HG03159 (cell line): ENCODE measurements around the gene SLC38A8.

Experiments
- ATAC-seq: cut with Tn5 transposase; IDR thresholded peaks from one replicate; pipeline ENCODE4 v1.9.1; 2021; ENCODE audit warnings: mild to moderate bottlenecking, moderate library complexity; ENCODE audit not compliant: unreplicated experiment

Gene SLC38A8

GRCh38 chr16:83972256-83973008, 70.2 kb downstream of the SLC38A8 start:
- ATAC-seq, result no peak

GRCh38 chr16:83971165-83972130, 71.1 kb downstream of the SLC38A8 start:
- ATAC-seq, result no peak

- ATAC-seq, result no peak
These were observed 72.2 kb downstream of the SLC38A8 start for GRCh38 chr16:83970430-83970815.

DNA sequence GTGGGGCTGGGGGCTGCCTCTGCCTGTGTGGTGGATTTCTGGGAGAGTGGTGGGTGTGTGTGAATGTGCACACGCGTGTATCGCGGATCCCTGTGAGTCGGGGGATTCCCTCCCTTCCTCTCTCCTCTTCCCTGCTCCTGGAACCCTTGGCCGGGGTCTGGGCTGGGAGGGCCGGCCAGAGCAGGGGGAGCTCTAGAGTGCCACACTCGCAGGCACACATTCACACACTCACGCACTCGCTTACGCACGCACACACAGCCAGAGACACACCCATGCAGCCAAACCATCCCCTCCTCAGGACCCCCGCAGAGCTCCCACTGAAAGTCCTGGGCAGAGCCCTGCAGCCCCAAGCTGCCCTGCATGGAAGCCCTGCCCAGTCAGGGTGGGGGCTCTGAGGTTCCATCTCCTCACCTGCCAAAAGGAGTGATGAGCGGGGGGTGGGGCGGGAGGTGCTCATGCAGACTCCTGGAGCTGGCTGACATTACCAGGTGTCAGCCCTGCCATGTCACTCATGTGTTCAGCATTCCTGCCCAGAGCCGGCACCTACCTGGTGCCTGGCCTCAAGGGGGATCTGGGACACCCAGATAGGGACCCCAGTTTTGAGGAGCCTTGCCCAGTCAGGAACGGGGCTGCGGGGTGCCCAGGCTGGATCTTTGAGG, 72.7 kb downstream of the SLC38A8 start:
- ATAC-seq, result no peak

- ATAC-seq, result no peak
These were observed 73.5 kb downstream of the SLC38A8 start for GRCh38 chr16:83968891-83969649.

DNA sequence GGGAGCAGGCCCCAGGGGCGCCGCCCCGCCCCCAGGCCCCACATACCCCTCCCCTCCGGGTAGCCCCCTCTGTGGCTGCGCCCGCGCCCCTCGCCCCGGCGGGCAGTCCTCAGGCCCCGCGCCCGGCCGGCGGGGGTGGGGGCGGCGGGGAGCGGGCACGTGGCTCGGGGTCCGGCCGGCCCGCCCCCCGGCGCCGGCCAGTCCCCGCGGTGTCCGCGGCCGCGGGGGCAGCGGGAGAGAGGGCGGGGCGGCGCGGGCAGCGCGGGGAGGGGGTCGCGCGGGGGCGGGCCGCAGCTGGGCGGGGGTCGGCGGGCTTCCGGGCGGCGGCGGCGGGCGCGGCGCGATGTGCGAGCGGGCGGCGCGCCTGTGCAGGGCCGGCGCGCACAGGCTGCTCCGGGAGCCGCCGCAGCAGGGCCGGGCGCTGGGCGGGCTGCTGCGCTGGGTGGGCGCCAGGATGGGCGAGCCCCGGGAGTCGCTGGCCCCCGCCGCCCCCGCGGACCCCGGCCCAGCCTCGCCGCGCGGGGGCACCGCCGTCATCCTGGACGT, 74.2 kb downstream of the SLC38A8 start:
- ATAC-seq, result no peak

GRCh38 chr16:83967838-83968305, 74.7 kb downstream of the SLC38A8 start, which contains the start of gene NECAB2:
Gene NECAB2, plus strand, starts transcription at chr16:83968244. Its CDS starts 405 bp downstream, at chr16:83968649.
- no peak for ATAC-seq

GRCh38 chr16:83967091-83967490, 75.5 kb downstream of the SLC38A8 start:
- no peak for ATAC-seq

DNA sequence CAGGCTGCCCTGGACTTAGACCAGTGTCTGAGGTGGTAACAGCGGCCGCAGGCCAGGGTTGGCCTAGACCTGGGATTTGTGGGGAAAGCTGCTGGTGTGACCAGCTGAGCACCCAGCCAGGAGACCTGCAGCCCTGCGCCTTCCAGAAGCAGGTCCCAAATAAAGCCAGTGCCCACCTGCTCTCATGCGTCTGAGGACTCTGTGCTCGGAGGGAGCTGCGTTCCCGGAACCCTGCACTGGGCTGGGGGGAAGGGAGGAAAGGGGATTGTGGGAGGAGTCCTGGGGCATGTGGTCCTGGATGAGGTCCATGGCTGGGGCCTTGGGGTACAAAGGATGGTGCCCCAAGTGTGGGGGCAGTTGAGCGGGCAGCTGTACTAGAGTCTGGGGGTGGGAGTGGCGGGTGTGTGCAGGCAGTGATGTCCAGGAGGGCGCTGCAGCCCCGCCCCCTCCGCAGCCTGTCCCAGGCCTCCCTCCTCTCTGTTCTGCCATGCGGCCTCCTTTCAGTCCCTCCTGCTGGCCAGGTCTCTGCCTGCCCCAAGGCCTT, 76.4 kb downstream of the SLC38A8 start:
- ATAC-seq, result no peak

DNA sequence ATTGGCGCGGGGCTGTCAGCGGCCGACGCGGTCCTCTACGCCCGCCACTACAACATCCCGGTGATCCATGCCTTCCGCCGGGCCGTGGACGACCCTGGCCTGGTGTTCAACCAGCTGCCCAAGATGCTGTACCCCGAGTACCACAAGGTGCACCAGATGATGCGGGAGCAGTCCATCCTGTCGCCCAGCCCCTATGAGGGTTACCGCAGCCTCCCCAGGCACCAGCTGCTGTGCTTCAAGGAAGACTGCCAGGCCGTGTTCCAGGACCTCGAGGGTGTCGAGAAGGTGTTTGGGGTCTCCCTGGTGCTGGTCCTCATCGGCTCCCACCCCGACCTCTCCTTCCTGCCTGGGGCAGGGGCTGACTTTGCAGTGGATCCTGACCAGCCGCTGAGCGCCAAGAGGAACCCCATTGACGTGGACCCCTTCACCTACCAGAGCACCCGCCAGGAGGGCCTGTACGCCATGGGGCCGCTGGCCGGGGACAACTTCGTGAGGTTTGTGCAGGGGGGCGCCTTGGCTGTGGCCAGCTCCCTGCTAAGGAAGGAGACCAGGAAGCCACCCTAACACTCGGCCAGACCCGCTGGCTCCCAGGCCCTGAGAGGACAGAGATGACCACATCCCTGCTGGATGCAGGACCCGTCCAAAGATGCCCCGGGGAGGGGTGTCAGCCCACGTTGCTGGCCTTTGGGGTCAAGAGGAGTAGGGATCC, 77.0 kb downstream of the SLC38A8 start:
- ATAC-seq, result no peak

DNA sequence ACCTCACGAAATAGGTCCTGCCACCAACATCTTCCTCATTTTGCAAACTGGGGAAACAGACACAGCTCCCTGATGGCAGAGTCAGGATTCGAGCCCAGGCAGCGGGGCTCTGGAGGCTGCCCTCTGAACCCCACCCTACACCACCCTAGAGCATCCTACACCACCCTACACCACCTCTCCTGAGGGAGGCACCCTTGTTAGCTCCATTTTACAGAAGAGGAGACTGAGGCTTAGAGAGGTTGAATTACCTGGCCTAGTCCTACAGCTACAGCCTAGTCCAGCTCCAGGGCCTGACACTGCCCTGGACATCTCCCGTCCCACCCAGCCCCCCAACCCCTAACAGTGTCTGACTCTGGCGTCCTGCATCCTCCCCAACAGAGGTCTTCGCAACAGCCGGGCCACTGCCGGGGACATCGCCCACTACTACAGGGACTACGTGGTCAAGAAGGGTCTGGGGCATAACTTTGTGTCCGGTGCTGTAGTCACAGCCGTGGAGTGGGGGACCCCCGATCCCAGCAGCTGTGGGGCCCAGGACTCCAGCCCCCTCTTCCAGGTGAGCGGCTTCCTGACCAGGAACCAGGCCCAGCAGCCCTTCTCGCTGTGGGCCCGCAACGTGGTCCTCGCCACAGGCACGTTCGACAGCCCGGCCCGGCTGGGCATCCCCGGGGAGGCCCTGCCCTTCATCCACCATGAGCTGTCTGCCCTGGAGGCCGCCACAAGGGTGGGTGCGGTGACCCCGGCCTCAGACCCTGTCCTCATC, 77.7 kb downstream of the SLC38A8 start:
- ATAC-seq, result no peak

GRCh38 chr16:83963277-83964119, 79.1 kb downstream of the SLC38A8 start:
- ATAC-seq, result no peak

- ATAC-seq, result no peak
These were observed 81.0 kb downstream of the SLC38A8 start for GRCh38 chr16:83961591-83961990.

- no peak for ATAC-seq
These were observed 81.9 kb downstream of the SLC38A8 start for GRCh38 chr16:83960521-83961249.
